ENCODE measurements around the gene A2ML1.
"Not testable (repeated sequence)": the region's sequence is repeated elsewhere in the genome, so short reads cannot be mapped to it uniquely, and the experiment has no call there.

Gene A2ML1

DNA sequence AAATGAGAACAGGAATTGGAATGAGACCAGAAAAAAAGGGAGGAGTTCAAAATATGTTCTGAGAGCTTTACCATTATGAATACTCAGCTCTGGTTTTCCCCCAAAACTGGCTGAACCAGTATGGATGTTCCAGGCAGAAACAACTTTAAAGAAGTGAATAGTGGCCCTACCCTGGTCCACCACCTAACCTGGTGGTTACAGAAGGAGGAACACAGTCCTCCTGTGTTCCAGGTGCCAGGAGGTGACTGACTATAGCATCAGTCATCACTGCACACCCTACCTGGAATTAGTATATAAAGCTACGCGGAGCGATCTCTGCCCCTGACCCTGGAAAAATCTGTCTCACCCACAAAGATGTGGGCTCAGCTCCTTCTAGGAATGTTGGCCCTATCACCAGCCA is at the start of gene A2ML1:
Gene A2ML1 (plus strand): TSS at position 324 of the 400 bp plus-strand sequence. CDS start 31 bp downstream, at position 355.
- no peak for DNase-seq

DNA sequence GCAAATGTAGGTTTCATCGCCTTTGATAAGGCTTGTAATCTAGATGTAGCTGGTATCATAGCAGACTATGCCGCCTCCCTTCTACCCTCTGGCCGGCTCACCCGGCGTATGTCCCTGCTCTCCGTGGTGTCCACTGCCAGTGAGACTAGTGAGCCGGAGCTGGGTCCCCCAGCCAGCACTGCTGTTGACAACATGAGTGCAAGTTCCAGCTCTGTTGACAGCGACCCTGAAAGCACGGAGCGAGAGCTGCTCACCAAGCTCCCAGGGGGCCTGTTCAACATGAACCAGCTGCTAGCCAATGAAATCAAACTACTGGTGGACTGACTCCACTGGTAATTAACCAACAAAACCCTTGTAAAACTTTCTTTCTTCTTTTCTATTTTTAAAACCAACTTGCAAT is 49.0 kb upstream of the A2ML1 start:
- DNase-seq, result no peak

DNA sequence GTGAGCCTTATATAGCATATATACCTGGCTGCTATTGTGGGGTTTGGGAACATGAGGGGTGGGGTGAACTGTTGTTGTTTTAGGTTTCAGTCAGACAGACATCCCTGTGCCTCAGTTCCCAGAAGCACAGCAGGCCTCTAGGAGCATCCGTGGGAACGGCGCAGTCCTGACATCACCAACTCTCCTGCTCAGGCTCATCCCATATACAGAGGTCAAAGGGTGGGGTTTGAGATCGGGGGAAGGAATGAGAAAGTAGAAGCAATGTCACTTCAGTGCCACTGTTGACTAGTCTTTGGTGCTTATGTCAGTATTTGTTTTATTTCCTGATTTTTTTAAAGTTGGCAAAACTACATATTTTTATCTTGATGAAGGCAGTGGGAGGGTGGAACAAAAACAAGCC is 43.1 kb upstream of the A2ML1 start:
- no peak for DNase-seq

DNA sequence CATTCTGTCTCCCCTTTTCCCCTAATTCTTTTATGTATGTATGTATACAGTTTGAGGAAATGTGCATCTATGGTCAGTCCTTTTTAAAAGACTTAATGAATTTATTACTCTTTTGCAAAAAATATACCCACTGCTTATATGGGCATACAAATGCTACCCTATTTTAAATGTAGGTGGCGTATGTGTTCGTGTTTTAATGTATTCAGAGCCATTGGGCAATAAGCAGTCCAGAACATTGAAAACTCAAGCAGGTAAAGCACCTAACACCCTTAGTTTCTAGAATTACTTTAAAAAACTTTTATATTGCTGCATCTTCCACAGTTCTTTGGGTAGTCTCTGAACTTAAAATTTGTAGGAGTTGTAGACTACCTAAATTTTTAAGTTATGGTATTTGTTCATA is 42.6 kb upstream of the A2ML1 start:
- no peak for DNase-seq

DNA sequence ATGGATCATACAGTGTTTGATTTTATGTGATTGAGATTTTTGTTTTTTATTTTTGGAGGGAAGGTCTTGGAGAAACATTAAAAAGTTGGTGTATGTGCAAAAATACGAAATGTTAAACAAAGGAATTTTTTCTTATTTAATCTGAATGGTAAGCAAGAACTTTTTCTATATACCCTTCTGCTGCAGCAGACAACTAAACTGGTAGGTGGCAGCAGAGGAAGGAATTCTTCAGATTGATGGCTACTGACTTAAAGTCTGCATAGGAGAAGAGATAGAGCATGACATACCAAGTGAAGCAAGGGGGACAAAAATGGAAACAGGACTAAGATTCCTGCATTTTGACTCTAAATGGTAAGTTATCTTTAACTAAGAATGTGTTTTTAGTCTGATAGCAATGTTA is 42.0 kb upstream of the A2ML1 start:
- DNase-seq, result no peak

DNA sequence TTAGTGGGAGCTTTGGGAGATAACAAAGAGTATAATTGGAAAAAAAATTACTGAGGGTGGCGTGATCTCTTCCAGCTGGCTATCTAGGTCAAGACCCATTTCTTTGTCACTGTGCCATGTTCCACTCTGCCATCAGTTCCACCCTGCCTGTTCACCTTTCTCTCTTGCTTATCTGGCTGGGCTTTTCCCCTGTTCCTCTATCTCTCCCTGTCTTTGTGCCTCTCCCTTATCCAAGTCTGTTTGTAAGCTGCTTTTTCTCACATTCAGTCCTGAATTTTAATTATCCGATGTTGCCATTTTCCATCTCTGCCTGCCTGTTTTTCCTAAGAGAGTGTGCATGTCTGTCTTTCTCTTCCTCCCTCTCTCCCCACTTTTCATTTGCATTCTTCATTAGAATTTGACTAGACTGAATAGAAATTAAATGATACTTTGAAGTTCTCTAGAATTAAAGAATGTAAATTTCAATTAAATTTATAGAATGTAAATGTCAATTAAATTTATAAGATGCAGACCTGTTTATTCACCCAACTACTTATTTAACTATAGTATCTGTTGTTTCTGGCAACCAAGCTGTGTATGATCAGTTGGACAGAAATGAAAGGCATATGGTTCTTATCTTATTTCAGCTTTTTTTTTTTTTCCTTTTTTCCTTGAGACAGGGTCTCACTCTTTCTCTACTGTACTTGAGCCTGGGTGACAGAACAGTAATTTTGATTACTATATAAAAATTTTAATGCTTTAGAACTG is 40.9 kb upstream of the A2ML1 start:
- no peak for DNase-seq

DNA sequence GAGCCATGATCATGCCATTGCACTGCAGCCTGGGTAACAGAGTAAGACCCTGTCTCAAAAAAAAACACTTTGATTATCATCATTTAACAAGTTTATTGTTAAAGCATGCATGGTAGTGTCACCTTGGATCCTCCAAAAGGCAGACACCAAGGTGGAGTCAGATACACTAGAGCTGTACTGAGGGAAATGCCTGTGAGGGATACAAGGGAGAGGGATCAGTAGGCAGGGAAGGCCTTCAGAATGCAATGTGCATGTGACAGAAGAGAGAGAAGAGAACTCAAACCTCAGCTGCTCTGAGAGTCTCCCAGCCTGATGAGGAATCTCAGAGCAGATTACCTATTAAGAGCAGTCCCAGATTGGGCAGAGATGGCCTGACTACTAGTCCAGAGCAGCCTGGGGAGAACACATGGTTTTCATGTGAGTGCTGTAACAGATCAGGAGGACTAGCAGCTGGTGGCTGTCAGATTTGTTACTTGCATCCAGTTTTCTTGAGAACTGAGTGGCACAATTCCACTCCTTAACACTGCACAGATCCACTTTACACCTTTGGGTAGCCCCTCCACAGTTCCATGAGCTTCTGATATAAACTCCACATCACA is 38.0 kb upstream of the A2ML1 start:
- DNase-seq, result no peak

DNA sequence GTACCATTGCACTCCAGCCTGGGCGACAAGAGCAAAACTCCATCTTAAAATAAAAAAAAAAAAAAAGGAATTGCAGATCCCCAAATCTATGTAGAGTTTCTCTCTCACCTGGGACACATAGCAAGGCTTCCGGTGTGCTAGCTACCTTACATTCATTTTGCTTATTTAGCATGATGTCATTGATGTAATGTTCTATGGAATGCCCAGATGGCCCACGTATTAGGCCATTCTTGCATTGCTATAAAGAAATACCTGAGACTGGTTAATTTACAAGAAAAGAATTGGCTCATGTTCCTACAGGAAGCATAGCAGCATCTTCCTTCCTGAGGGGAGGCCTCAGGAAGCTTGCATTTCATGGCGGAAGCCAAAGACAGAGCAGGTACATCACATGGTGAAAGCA is 36.9 kb upstream of the A2ML1 start:
- DNase-seq, result no peak

DNA sequence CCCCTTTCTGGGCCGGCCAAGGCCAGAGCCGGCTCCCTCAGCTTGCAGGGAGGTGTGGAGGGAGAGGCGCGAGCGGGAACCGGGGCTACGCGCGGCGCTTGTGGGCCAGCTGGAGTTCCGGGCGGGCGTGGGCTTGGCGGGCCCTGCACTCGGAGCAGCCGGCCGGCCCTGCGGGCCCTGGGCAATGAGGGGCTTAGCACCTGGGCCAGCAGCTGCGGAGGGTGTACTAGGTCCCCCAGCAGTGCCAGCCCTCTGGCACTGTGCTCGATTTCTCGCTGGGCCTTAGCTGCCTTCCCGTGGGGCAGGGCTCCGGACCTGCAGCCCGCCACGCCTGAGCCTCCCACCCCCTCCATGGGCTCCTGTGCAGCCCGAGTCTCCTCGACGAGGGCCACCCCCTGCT is 35.2 kb upstream of the A2ML1 start:
- DNase-seq, result not testable (repeated sequence)

DNA sequence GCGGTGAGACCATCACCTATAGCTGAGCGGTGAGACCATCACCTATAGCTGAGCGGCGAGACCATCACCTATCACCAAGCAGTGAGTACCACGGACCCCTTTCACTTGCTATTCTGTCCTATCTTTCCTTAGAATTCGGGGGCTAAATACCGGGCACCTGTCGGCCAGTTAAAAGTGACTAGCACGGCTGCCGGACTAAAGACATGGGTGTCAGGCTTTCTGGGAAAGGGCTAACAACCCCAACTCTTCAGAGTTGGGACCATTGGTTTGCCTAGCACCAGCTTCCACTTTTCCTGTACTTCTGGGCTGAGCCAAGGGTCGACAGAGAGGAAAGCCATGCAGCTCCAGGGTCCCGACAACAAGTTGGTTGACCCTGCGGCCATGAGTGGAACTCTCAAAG is 33.7 kb upstream of the A2ML1 start:
- DNase-seq, result not testable (repeated sequence)

DNA sequence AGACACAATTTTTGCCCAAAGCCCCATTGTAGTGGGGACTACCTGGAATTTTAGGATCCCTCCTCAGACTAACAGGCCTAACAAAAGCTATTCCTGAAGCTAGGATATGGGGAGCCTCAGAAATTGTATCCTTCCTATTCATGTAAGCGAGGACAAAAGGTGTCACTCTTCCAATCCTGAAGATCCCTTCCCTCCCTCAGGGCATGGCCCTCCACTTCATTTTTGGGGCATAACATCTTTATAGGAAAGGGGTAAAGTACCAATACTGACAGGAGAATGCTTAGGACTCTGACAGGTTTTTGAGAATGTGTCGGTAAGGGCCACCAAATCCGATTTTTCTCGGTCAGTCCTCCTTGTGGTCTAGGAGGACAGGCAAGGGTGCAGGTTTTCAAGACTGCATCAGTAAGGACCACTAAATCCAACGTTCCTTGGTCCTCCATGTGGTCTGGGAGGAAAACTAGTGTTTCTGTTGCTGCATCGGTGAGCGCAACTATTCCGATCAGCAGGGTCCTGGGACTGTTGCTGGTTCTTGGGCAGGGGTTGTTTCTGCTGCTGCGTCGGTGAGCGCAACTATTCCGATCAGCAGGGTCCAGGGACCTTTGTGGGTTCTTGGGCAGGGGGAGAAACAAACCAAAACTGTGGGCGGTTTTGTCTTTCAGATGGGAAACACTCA is 32.9 kb upstream of the A2ML1 start:
- not testable (repeated sequence) for DNase-seq

DNA sequence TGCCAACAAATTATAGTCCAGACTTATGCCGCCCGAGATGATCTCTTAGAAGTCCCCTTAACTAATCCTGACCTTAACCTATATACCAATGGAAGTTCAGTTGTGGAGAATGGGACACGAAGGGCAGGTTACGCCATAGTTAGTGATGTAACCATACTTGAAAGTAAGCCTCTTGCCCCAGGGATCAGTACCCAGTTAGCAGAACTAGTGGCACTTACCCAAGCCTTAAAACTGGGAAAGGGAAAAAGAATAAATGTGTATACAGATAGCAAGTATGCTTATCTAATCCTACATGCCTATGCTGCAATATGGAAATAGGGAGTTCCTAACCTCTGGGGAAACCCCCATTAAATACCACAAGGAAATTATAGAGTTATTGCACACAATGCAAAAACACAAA is 29.2 kb upstream of the A2ML1 start:
- not testable (repeated sequence) for DNase-seq

DNA sequence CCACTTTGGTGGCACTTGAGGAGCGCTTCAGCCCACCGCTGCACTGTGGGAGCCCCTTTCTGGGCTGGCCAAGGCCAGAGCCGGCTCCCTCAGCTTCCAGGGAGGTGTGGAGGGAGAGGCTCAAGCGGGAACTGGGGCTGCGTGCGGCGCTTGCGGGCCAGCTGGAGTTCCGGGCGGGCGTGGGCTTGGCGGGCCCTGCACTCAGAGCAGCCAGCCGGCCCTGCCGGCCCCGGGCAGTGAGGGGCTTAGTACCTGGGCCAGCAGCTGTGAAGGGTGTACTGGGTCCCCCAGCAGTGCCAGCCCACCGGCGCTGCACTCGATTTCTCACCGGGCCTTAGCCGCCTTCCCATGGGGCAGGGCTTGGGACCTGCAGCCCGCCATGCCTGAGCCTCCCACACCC is 27.8 kb upstream of the A2ML1 start:
- not testable (repeated sequence) for DNase-seq

DNA sequence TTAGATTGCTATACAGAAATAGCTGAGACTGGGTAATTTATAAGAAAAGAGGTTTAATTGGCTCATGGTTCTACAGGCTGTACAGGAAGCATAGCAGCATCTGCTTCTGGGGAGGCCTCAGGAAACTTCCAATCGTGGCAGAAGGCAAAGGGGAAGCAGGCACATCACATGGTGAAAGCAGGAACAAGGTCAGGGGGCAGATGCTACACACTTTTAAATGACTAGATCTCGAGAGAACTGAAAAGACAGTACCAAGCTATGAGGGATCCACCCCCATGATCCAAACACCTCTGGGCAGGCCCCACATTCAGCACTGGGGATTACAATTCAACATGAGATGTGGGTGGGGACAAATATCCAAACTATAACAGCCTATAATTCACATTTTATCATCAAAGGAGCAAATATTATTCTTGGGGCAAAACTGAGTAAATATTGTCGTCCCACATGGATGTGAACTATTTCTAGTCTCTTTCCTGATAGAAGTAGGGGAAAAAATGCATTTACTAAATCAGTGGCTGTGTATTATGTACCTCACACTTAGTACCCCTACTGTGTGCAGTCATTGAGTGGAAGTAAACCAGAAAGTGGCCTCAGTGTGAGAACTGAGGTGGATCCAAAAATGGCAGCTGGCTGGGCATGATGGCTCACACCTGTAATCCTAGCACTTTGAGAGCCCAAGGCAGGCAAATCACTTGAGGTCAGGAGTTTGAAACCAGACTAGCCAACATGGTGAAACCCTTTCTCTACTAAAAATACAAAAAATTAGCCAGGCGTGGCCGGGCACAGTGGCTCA is 25.4 kb upstream of the A2ML1 start:
- DNase-seq, result no peak

DNA sequence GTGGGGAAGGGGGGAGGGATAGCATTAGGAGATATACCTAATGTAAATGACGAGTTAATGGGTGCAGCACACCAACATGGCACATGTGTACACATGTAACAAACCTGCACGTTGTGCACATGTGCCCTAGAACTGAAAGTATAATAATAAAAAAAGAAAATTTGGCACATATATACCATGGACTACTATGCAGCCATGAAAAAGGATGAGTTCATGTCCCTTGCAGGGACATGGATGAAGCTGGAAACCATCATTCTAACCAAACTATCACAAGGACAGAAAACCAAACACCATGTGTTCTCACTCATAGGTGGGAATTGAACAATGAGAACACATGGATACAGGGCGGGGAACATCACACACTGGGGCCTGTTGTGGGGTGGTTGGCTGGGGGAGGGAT is 21.2 kb upstream of the A2ML1 start:
- not testable (repeated sequence) for DNase-seq

DNA sequence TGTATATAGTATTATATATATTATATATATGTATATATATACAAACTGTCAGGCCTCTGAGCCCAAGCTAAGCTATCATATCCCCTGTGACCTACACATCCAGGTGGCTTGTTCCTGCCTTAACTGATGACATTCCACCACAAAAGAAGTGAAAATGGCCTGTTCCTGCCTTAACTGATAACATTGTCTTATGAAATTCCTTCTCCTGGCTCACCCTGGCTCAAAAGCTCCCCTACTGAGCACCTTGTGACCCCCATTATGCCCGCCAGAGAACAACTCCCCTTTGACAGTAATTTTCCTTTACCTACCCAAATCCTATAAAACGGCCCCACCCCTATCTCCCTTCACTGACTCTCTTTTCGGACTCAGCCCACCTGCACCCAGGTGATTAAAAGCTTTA is 17.6 kb upstream of the A2ML1 start:
- DNase-seq, result not testable (repeated sequence)

DNA sequence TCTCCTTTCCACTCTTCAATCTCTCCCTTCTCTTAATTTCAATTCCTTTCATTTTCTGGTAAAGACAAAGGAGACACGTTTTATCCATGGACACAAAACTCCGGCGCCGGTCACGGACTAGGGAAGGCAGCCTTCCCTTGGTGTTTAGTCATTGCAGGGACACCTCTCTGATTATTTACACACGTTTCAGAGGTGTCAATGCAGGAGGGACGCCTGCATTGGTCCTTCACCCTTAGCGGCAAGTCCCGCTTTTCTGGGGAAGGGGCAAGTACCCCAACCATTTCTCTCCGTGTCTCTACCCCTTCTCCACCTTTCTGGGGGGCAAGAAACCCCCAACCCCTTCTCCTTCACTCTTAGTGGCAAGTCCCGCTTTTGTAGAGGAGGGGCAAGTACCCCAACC is 16.9 kb upstream of the A2ML1 start:
- DNase-seq, result not testable (repeated sequence)

DNA sequence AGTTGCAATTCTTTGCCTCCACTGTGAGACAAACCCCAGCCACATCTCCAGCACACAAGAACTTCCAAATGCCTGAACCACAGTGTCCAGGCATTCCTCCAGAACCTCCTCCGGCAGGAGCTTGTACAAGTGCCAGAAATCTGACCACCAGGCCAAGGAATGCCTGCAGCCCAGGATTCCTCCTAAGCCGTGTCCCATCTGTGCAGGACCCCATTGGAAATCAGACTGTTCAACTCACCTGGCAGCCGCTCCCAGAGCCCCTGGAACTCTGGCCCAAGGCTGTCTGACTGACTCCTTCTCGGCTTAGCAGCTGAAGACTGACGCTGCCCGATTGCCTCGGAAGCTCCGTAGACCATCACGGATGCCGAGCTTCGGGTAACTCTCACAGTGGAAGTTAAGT is 15.3 kb upstream of the A2ML1 start:
- not testable (repeated sequence) for DNase-seq

DNA sequence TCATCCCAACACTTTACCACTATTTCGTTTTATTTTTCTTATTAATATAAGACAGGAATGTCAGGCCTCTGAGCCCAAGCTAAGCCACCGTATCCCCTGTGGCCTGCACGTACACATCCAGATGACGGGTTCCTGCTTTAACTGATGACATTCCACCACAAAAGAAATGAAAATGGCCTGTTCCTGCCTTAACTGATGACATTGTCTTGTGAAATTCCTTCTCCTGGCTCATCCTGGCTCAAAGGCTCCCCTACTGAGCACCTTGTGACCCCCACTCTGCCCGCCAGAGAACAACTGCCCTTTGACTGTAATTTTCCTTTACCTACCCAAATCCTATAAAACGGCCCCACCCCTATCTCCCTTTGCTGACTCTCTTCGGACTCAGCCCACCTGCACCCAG is 12.3 kb upstream of the A2ML1 start:
- DNase-seq, result not testable (repeated sequence)

DNA sequence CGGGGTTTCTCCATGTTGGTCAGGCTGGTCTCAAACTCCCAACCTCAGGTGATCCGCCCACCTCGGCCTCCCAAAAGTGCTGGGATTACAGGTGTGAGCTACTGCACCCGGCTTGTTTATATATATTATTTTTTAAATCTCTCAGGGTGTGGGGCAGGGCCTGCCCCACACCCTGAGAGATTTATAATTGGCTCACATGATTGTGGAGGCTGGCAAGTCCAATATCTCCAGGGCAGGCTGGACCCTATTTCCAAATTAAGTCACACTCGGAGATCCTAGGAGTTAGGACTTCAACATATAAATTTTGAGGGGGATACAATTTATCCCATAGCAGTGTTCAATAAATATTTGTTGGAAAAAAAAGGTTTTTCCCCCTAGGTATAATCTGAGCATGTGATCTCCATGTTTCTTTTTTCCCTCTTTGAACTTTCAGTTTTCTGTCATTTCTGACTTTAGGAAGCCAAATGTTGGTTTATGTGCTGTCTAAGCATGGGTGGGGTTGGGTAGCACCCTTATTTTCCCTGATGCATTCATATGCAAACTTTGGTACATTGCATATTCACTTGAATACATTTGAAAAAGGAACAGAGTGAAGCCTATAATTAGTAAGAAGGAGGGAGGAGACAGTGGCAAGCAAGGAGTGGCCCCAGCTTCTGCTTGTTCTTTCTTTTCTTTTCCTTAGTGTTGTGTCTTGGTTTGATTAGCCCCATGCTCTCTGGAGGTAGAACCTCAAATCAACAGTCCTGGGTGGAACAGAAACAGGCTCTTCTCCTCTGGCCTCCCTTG is 8.7 kb upstream of the A2ML1 start:
- no peak for DNase-seq

DNA sequence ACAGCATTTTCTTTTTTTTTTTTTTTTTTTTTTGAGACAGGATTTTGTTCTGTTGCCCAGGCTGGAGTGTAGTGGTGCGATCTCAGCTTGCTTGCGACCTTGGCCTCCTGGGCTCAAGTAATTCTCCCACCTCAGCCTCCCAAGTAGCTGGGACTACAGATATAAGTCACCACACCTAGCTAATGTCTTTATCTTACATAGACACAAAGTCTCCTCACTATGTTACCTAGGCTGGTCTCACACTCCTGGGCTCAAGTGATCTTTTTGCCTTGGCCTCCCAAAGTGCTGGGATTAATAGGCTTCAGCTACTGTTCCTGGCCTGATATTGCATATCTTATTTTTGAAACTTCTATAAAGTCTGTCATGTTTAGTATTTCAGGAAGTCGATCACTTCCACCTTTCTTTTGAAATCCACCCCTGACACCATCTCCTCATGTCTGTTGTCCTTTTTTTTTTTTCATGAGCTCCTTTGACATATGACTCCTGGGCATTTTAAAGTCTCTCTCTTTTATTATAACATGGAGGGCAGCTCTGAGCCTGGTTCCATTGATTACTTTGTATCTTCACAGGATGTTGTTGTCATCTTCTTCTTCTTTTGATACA is 5.9 kb upstream of the A2ML1 start:
- DNase-seq, result no peak

DNA sequence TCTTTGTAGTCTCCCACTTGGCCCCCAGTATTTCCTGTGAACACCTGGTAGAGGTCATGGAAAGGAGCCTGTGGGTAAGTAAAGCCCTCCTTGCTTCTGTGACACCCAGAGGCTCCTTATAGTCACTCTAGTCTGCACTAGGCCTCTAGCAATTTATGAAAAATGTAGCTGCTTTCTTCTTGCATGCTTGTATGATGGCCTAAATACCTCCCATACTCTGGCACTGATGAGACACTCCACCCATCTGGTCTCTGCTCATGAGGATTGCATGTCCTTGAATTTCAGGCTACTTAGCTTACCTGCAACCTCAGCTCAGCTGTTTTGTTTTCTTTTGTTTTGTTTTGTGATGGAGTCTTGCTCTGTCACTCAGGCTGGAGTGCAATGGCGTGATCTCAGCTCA is 4.6 kb upstream of the A2ML1 start:
- DNase-seq, result no peak
